Retinal pigment epithelial cell (primary cell): ENCODE results near the gene DPH7.
A peak's percentile ranks its signal among the peaks of the same experiment; 100 is the strongest.

Experiments used
- DNase-seq: peaks from one replicate; pipeline ENCODE4 v3.0.0-alpha.2; 2010; ENCODE audit warnings: low read depth
- H3K4me3 ChIP-seq: 2 replicates; pipeline ENCODE4 v1.5.1; 2011; ENCODE audit warnings: mild to moderate bottlenecking, low read length, control low read depth, moderate library complexity
- TF ChIP-seq, protein P1 (sequence below): conservative IDR thresholded peaks from 2 replicates; pipeline ENCODE4 v1.5.1; 2011; ENCODE audit warnings: low read depth, low read length, control low read depth, inconsistent platforms

DPH7 gene

GRCh38 chr9:137619240-137620047 is 40.7 kb upstream of the DPH7 start:
- DNase-seq: no peak
- TF ChIP-seq, protein P1, sequence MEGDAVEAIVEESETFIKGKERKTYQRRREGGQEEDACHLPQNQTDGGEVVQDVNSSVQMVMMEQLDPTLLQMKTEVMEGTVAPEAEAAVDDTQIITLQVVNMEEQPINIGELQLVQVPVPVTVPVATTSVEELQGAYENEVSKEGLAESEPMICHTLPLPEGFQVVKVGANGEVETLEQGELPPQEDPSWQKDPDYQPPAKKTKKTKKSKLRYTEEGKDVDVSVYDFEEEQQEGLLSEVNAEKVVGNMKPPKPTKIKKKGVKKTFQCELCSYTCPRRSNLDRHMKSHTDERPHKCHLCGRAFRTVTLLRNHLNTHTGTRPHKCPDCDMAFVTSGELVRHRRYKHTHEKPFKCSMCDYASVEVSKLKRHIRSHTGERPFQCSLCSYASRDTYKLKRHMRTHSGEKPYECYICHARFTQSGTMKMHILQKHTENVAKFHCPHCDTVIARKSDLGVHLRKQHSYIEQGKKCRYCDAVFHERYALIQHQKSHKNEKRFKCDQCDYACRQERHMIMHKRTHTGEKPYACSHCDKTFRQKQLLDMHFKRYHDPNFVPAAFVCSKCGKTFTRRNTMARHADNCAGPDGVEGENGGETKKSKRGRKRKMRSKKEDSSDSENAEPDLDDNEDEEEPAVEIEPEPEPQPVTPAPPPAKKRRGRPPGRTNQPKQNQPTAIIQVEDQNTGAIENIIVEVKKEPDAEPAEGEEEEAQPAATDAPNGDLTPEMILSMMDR: no peak
- peak overlapping the region; percentile 87 for H3K4me3 ChIP-seq

DNA sequence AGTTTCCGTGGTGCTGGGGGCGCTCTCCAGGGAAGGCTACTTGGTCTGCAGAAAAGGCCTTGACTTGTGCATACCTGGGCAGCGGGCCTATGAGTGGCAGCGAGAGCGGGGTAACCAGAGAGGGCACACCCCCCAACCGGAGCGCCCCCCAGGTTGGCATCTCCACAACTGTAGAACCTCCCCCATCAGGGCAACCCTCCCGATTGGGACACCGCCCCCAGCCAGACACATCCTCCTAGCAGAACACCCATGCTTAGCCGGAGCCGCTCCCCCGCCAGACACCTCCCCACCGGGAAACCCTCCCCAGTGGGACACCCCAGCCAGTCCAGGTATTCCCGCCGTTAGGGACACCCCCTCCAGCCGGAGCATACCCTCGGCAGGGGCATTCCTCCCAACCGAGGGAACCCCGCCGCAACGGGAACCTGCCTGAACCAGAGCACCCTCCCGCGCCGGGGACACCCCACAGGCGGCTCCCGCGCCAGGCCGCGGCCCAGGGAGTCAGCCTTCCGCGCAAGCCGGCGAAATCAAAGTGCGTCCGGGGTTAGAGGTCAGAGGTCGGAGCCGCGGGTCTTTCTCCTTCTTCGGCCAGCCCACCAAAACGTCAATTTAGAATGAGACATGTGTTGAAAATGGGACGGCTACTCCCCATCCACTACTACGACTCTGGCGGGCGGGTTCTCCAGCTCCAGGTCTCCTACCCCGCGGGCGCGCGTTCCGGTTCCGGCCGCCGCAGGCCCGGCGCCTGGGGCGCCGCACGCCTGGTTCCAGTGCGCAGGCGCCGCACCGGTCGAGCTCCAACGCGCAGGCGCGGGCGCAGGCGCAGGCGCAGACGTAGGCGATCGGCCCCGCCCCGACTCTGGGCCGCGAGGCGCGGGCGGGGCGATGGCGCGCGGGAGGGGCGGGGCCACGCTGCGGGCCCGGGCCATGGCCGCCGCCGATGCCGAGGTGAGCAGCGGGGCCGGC is 39.7 kb upstream of the DPH7 start, which contains the start of gene EHMT1:
Gene EHMT1, plus strand, starts transcription at position 901 of the 963 bp plus-strand sequence. Its CDS starts 24 bp downstream, at position 925.
- peak within 1 kb of the TSS; percentile 91 for H3K4me3 ChIP-seq
- DNase-seq: no peak
- TF ChIP-seq, protein P1: no peak

GRCh38 chr9:137615387-137615871 is 36.7 kb upstream of the DPH7 start:
- TF ChIP-seq, protein P1: no peak
- DNase-seq: no peak
- H3K4me3 ChIP-seq: no peak overlapping the region

DNA sequence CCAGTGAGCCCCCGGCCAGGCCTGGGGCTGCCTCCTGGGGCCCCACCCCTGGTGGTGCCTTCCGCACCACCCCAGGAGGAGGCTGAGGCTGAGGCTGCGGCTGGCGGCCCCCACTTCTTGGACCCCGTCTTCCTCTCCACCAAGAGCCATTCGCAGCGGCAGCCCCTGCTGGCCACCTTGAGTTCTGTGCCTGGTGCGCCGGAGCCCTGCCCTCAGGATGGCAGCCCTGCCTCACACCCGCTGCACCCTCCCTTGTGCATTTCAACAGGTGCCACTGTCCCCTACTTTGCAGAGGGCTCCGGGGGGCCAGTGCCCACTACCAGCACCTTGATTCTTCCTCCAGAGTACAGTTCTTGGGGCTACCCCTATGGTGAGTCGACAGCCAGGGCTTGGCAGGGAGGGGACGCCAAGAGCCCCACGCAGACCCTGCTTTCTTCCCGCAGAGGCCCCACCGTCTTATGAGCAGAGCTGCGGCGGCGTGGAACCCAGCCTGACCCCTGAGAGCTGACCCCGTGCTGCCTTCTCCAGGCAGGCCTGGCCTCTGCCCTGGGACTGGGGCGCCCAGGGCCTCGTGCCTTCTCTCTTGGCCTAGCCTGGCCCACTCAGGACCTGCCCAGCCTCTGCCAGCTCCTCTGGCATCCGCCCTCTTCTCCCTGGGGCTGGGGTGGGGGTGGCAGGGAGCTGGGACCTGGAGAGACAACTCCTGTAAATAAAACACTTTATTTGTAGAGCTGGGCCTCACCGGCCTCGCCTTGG is 36.1 kb upstream of the DPH7 start:
- TF ChIP-seq, protein P1: no peak
- no peak overlapping the region for H3K4me3 ChIP-seq
- DNase-seq: no peak

GRCh38 chr9:137613738-137614523 is 35.2 kb upstream of the DPH7 start:
- H3K4me3 ChIP-seq: no peak overlapping the region
- no peak for DNase-seq
- TF ChIP-seq, protein P1: no peak

DNA sequence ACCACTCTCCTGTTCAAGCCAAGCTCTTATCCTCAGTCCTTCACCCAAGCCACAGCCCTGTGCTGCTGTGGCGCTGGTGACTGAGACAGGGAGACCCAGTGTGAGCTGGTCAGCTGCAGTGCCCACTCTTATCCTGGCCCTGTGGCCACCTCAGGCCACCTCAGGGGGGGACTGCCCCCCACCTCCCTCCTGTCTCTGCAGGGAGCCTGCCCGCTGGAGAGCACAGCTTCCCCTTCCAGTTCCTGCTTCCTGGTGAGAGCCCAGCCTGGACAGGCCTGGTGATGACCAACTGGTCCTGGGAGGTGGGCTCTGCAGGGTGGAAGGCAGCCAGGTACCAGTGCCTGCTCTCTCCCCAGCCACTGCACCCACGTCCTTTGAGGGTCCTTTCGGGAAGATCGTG is 34.5 kb upstream of the DPH7 start:
- TF ChIP-seq, protein P1: no peak

More for the DNA sequence above, 34.5 kb upstream of the DPH7 start:
- DNase-seq: no peak
- H3K4me3 ChIP-seq: no peak overlapping the region
